Ovary (tissue), 9 donors: Measurements from ENCODE around the gene PARD3. TPM values are rescaled to one million over a fixed set of nuclear protein-coding genes. Genes with fewer than 3 reads are reported as not detected.
"Not testable (repeated sequence)": the region's sequence is repeated elsewhere in the genome, so short reads cannot be mapped to it uniquely, and the experiment has no call there.

Experiments
- DNase-seq, 5 donors: peaks; one replicate each; pipeline ENCODE4 v3.0.0-alpha.2; 2019 to 2020
- H3K27ac ChIP-seq, 2 donors: fragments of 200-600 bp; one replicate each; pipeline versions ENCODE4 v1.5.1 to v1.8.0; 2019 to 2022
- H3K27me3 ChIP-seq: fragments of 200-600 bp; one replicate; pipeline ENCODE4 v1.8.0; 2022
- H3K36me3 ChIP-seq: fragments of 200-600 bp; sonication (generic); one replicate; pipeline ENCODE4 v1.5.1; 2019
- H3K4me1 ChIP-seq: one replicate; pipeline ENCODE4 v1.8.1; 2013; ENCODE audit warnings: mild to moderate bottlenecking, moderate library complexity; ENCODE audit not compliant: insufficient read depth
- H3K4me3 ChIP-seq: fragments of 200-600 bp; sonication (generic); one replicate; pipeline ENCODE4 v1.5.1; 2017
- H3K9me3 ChIP-seq, 2 donors: fragments of 200-600 bp in 1 of 2; sonication (generic) in 1 of 2; one replicate each; pipeline versions ENCODE4 v1.5.1 to v1.8.1; 2013 to 2019; ENCODE audit warnings: mild to moderate bottlenecking in 1 of 2, moderate library complexity in 1 of 2
- CTCF ChIP-seq, 3 donors: fragments of 450-650 bp in 2 of 3; fragments of 200-600 bp in 1 of 3; IDR thresholded peaks; one replicate each; pipeline versions ENCODE4 v1.5.1 to v1.8.0; 2016 to 2022; ENCODE audit warnings: antibody characterized with exemption in 3 of 3, mild to moderate bottlenecking in 1 of 3
- EP300 ChIP-seq: sonication (generic); formaldehyde crosslinking; IDR thresholded peaks from one replicate; pipeline ENCODE4 v1.6.1; 2017; ENCODE audit warnings: antibody characterized with exemption
- POLR2A ChIP-seq: fragments of 450-650 bp; IDR thresholded peaks from one replicate; pipeline ENCODE4 v1.6.1; 2017; ENCODE audit warnings: antibody characterized with exemption, mild to moderate bottlenecking, moderate library complexity
- WGBS, 3 donors: extraction: QIAGEN DNeasy Blood & Tissue Kit in 1 of 3; methylation state at CpG; one replicate each; pipeline versions ENCODE4 v1.1.5 to v1.1.7; 2013 to 2017; 5-methylcytosine and 5-hydroxymethylcytosine counted together
- intact Hi-C, 4 donors: fragments of 100-400 bp; cut with DNase I; formaldehyde crosslinking; loops; one replicate each; pipeline versions ENCODE4 v1.11.0 to v1.15.1; 2022 to 2023
- polyA plus RNA-seq, 2 donors: library from polyadenylated mRNA; stranded (reverse); fragments of 200-250 nt in 1 of 2; fragments of 350-450 nt in 1 of 2; fragmentation: Illumina TruSeq in 1 of 2; extraction: RNeasy Lipid Tissue Mini Kit (QIAGEN cat#74804) in 1 of 2; gene quantifications; one replicate each; pipeline ENCODE4 v1.2.3, GENCODE V29; 2013 to 2014
- total RNA-seq, 7 donors: library from RNA; depleted of rRNA in 2 of 7; stranded (reverse); fragments of >200 nt in 2 of 7; fragmentation: NEBNext Ultra II Directional in 3 of 7; extraction: Animal tissue kit (Norgen Biotek cat#: 25700) in 3 of 7; gene quantifications; one replicate each; pipeline versions ENCODE4 v1.1.0 to v1.2.4, GENCODE V29; 2016 to 2023
- donor health status: DM: no; HTN: no; CAD: no; lungs with moderate emphysema.
- donor health status: DM: no; HTN: no; CAD: no.
- donor health status: Bipolar disorder and iron deficiency.
- donor health status: DM: yes; HTN: yes; CAD: no.
- donor health status: DM: no; HTN: no; CAD: no.
- donor health status: DM: yes; HTN: yes; CAD: no.

Gene PARD3
- total and polyA plus RNA-seq, 9 donors: 31.8 to 92.3 (median 67.1) TPM

DNA sequence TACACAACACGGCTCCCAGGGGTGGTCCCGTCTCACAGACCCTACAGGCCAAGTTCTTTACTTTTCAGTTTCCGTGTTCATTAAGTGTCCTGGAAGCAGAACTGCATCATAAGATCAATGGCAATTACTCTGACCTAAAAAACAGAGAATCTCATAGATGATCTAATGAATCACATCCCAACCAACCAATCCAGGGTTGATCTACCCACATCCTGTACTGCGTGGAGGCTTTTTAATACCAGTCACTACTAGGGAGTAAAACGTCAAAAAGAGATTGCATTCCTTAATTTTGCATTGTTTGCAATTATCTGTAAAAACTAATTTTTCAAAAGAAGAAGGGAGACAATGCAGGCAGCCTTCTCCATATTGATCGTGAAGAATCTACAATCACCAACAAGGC is 72.6 kb downstream of the PARD3 start:
- no peaks in the 10 kb centered on the region for H3K9me3 ChIP-seq
- intact Hi-C loops: loop anchor here in 1 of 4 donors (5.0 kb wide), 1 partner anchor 35 kb away; no protein-coding TSS in a partner anchor
- 86 to 90% (median 88%) methylated on average over 6 of the region's 6 CpGs for WGBS, 3 donors
- TF ChIP-seq EP300: no peak
- TF ChIP-seq POLR2A: no peak
- TF ChIP-seq CTCF (IDR thresholded peaks at IDR 0.05): no peak
- H3K36me3 ChIP-seq: no peaks in the 10 kb centered on the region
- no peak overlapping the region for H3K4me3 ChIP-seq
- no peaks in the 10 kb centered on the region for H3K27me3 ChIP-seq
- DNase-seq: no peak
- peaks cover 21% of the 10 kb centered on the region for H3K4me1 ChIP-seq
- no peak overlapping the region for H3K27ac ChIP-seq

DNA sequence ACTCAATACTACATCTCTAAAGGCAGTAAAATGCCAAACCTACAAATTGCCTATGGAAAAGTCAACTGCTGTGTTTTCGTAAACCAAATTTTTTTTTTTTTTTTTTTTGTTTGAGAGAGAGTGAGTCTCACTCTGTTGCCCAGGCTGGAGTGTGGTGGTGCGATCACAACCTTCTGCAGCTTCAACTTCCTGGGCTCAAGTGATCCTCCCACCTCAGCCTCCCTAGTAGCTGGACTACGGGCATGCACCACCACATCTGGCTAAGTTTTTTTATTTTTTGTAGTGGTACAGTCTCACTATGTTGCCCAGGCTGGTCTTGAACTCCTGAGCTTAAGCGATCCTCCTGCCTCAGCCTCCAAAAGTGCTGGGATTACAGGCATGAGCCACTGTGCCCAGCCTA is 74.0 kb downstream of the PARD3 start:
- not testable (repeated sequence) for DNase-seq, H3K27me3 ChIP-seq, H3K9me3 ChIP-seq, H3K36me3 ChIP-seq, H3K4me3 ChIP-seq, H3K27ac ChIP-seq
- WGBS, 3 donors: 96% methylated on average over 4 of the region's 4 CpGs
- intact Hi-C loops: loop anchor here in 1 of 4 donors (5.0 kb wide), 1 partner anchor 36 kb away; no protein-coding TSS in a partner anchor
- H3K4me1 ChIP-seq: peaks cover 18% of the 10 kb centered on the region

DNA sequence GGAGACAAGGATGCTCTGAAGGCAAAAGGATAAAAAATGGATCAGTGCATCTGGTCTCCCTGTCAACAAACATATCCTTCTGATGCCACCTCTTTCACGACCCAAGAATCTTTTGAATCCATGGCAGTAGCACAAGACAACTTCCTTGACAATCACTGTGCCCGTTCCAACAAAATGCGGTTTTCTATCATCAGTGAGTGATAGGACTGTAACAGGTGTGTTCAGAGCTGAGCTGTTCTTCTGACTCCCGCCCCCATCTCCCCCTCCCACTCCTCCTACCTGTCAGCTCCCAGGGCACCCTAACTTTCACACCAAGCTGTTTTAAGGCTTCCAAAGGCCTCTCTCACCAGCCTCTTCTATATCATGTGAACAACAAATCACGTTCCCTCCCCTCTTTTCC is 74.8 kb downstream of the PARD3 start:
- Histone ChIP-seq H3K9me3 (no peaks in the 10 kb centered on the region), H3K27me3 (no peaks in the 10 kb centered on the region), H3K4me1 (peaks cover 17% of the 10 kb centered on the region), H3K36me3 (no peaks in the 10 kb centered on the region), H3K27ac (peak overlapping the region in 1 of 2 donors; percentile 75), H3K4me3 (no peak overlapping the region)
- intact Hi-C loops: loop anchor here in 1 of 4 donors (5.0 kb wide), 1 partner anchor 37 kb away; no protein-coding TSS in a partner anchor
- 21 to 34% (median 23%) methylated on average over 5 of the region's 5 CpGs for WGBS, 3 donors
- TF ChIP-seq POLR2A (no peak), CTCF (IDR thresholded peaks at IDR 0.05) (no peak), EP300 (no peak)
- DNase-seq: no peak

DNA sequence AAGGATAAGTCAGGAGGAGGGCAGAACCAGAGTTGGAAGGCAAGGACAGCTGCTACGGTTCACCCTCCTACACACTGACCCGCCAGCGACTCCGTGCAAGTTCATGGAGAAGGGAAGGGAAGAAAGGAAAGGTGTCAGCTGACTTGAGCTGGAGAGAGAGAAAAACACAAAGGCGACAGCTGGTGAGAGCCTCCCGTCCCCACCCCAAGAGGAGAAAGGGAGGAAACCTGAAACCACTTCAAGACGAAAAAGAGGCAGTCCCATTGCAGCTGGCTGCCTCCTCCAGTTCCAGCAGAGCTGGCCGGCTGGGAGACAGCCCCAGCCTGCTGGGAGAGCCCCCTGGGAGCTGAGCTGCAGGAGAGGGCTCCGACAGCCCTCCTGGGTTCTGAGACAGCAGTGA is 75.2 kb downstream of the PARD3 start:
- H3K27ac ChIP-seq: peak overlapping the region in 1 of 2 donors; percentile 75

More for the DNA sequence above, 75.2 kb downstream of the PARD3 start:
- Histone ChIP-seq H3K36me3 (no peaks in the 10 kb centered on the region), H3K9me3 (no peaks in the 10 kb centered on the region), H3K4me1 (peaks cover 17% of the 10 kb centered on the region), H3K27me3 (no peaks in the 10 kb centered on the region), H3K4me3 (no peak overlapping the region)
- WGBS, 3 donors: 1 to 6% (median 4%) methylated on average over 9 of the region's 9 CpGs
- TF ChIP-seq CTCF (IDR thresholded peaks at IDR 0.05) (no peak), POLR2A (no peak), EP300 (no peak)
- peak; percentile 76 to 84 (median 76) for DNase-seq
- intact Hi-C loops: loop anchor here in 1 of 4 donors (5.0 to 10.0 kb wide), 2 partner anchors 37 to 75 kb away; partner anchors contain the start of gene PARD3
